Lower lobe of right lung (tissue), 2 donors: ENCODE data around the gene C1orf56. TPM values are rescaled to one million over a fixed set of nuclear protein-coding genes. Genes with fewer than 3 reads are reported as not detected.
A peak's percentile ranks its signal among the peaks of the same experiment; 100 is the strongest.

Experiments used
- ATAC-seq, 2 donors: fragments of 200-7000 bp; cut with Tn5 transposase; one replicate each; pipeline ENCODE4 v1.9.1; 2020 to 2022; ENCODE audit warnings: mild to moderate bottlenecking in 2 of 2, moderate library complexity in 2 of 2
- DNase-seq: peaks from one replicate; pipeline ENCODE4 v3.0.0-alpha.2; 2020
- H3K27ac ChIP-seq: fragments of 200-600 bp; one replicate; pipeline ENCODE4 v1.8.0; 2022
- H3K27me3 ChIP-seq: fragments of 200-600 bp; one replicate; pipeline ENCODE4 v1.8.0; 2022; ENCODE audit warnings: low read depth
- H3K36me3 ChIP-seq: fragments of 200-600 bp; one replicate; pipeline ENCODE4 v1.8.0; 2022; ENCODE audit warnings: mild to moderate bottlenecking
- H3K4me1 ChIP-seq: fragments of 200-600 bp; one replicate; pipeline ENCODE4 v1.8.0; 2022
- H3K4me3 ChIP-seq: fragments of 200-600 bp; one replicate; pipeline ENCODE4 v1.8.0; 2022; ENCODE audit warnings: mild to moderate bottlenecking
- H3K9me3 ChIP-seq: fragments of 200-600 bp; one replicate; pipeline ENCODE4 v1.8.0; 2022
- intact Hi-C: fragments of 100-400 bp; cut with DNase I; formaldehyde crosslinking; loops from one replicate; pipeline ENCODE4 v1.11.0; 2022
- total RNA-seq: library from RNA; stranded (reverse); fragmentation: NEBNext Ultra II Directional; extraction: Animal tissue kit (Norgen Biotek cat#: 25700); gene quantifications from one replicate; pipeline ENCODE4 v1.2.1, GENCODE V29; 2021
- TF ChIP-seq, protein P1 (sequence below): fragments of 200-600 bp; IDR thresholded peaks from one replicate; pipeline ENCODE4 v1.8.0; 2022; ENCODE audit warnings: antibody characterized with exemption, mild to moderate bottlenecking
- donor health status: DM: no; HTN: yes; CAD: no; lungs with severe emphysema.

The C1orf56 gene
- total RNA-seq, 1 donor from 2014 or later, result 4.8 TPM

DNA sequence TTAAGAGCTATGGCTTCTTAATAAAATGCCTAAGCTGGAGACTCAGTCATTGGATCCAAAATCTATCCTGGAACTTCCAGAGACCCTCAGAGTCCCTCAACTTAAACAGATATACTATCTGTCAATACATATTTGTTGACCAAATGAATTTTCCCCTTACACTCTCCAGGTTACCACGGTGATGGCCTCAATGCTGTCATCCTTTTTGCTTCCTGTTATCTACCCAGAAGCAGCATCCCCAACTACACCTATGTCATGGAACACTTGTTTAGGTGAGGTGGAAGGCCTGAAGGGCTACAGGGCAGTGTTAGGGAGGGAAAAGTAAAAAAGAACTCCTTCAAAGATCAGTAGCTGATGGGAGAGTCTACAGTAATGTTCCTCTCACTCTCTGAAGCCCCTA, 4.4 kb upstream of the C1orf56 start:
- no peaks in the 10 kb centered on the region for H3K9me3 ChIP-seq
- intact Hi-C loops, result no loop called here
- peaks cover 8% of the 10 kb centered on the region for H3K4me1 ChIP-seq
- TF ChIP-seq, protein P1, sequence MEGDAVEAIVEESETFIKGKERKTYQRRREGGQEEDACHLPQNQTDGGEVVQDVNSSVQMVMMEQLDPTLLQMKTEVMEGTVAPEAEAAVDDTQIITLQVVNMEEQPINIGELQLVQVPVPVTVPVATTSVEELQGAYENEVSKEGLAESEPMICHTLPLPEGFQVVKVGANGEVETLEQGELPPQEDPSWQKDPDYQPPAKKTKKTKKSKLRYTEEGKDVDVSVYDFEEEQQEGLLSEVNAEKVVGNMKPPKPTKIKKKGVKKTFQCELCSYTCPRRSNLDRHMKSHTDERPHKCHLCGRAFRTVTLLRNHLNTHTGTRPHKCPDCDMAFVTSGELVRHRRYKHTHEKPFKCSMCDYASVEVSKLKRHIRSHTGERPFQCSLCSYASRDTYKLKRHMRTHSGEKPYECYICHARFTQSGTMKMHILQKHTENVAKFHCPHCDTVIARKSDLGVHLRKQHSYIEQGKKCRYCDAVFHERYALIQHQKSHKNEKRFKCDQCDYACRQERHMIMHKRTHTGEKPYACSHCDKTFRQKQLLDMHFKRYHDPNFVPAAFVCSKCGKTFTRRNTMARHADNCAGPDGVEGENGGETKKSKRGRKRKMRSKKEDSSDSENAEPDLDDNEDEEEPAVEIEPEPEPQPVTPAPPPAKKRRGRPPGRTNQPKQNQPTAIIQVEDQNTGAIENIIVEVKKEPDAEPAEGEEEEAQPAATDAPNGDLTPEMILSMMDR, result no peak
- ATAC-seq (no peak), DNase-seq (no peak)
- H3K27me3 ChIP-seq, result no peaks in the 10 kb centered on the region
- H3K36me3 ChIP-seq, result no peaks in the 10 kb centered on the region
- H3K4me3 ChIP-seq, result no peak overlapping the region
- H3K27ac ChIP-seq, result no peak overlapping the region

DNA sequence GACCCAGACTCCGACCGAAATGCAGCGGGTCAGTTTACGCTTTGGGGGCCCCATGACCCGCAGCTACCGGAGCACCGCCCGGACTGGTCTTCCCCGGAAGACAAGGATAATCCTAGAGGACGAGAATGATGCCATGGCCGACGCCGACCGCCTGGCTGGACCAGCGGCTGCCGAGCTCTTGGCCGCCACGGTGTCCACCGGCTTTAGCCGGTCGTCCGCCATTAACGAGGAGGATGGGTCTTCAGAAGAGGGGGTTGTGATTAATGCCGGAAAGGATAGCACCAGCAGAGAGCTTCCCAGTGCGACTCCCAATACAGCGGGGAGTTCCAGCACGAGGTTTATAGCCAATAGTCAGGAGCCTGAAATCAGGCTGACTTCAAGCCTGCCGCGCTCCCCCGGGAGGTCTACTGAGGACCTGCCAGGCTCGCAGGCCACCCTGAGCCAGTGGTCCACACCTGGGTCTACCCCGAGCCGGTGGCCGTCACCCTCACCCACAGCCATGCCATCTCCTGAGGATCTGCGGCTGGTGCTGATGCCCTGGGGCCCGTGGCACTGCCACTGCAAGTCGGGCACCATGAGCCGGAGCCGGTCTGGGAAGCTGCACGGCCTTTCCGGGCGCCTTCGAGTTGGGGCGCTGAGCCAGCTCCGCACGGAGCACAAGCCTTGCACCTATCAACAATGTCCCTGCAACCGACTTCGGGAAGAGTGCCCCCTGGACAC, 534 bp downstream of the C1orf56 start:
- DNase-seq, result peak; percentile 77
- H3K27me3 ChIP-seq, result no peaks in the 10 kb centered on the region

DNA sequence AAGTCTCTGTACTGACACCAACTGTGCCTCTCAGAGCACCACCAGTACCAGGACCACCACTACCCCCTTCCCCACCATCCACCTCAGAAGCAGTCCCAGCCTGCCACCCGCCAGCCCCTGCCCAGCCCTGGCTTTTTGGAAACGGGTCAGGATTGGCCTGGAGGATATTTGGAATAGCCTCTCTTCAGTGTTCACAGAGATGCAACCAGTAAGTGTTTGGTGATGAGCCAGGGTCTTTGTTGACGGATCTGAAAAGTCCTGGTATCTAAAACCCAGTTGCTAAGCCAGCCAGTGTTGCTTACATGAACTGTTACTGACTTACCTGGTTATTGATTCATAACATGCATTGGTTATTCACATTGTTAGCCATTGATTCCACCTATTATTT, 1.1 kb downstream of the C1orf56 start:
- Histone ChIP-seq H3K9me3 (no peaks in the 10 kb centered on the region), H3K27ac (peak overlapping the region; percentile 76), H3K36me3 (peaks cover 27% of the 10 kb centered on the region), H3K27me3 (no peaks in the 10 kb centered on the region), H3K4me1 (peaks cover 21% of the 10 kb centered on the region), H3K4me3 (peak overlapping the region; percentile 83)
- DNase-seq (no peak), ATAC-seq (no peak)
- intact Hi-C loops, result no loop called here
- TF ChIP-seq, protein P1, result no peak

More for the DNA sequence above, 534 bp downstream of the C1orf56 start:
- peaks cover 21% of the 10 kb centered on the region for H3K4me1 ChIP-seq
- H3K36me3 ChIP-seq, result peaks cover 22% of the 10 kb centered on the region
- peak overlapping the region; percentile 83 for H3K4me3 ChIP-seq
- ATAC-seq, result peak; percentile 85 to 90
- intact Hi-C loops, result no loop called here
- H3K27ac ChIP-seq, result peak overlapping the region; percentile 76
- TF ChIP-seq, protein P1, result peak; percentile 50
- no peaks in the 10 kb centered on the region for H3K9me3 ChIP-seq

DNA sequence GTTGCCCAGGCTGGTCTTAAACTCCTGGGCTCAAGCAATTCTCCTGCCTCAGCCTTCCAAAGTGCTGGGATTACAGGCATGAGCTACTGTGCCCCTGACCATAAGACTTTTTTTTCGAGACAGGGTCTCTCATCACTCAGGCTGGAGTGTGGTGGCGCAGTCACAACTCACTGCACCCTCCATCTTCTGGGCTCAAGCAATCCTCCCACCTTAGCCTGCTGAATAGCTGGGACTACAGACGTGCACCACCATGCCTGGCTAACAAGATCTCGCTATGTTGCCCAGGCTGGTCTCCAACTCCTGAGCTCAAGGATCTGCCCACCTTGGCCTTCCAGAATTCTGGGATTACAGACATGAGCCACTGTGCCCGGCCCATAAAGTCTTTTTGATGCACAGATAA, 1.9 kb downstream of the C1orf56 start:
- peaks cover 21% of the 10 kb centered on the region for H3K4me1 ChIP-seq
- intact Hi-C loops, result no loop called here
- H3K27me3 ChIP-seq, result no peaks in the 10 kb centered on the region
- TF ChIP-seq, protein P1, result no peak
- H3K36me3 ChIP-seq, result peaks cover 36% of the 10 kb centered on the region
- no peak overlapping the region for H3K4me3 ChIP-seq
- ATAC-seq (no peak), DNase-seq (no peak)
- H3K9me3 ChIP-seq, result no peaks in the 10 kb centered on the region
- H3K27ac ChIP-seq, result peak overlapping the region; percentile 18

DNA sequence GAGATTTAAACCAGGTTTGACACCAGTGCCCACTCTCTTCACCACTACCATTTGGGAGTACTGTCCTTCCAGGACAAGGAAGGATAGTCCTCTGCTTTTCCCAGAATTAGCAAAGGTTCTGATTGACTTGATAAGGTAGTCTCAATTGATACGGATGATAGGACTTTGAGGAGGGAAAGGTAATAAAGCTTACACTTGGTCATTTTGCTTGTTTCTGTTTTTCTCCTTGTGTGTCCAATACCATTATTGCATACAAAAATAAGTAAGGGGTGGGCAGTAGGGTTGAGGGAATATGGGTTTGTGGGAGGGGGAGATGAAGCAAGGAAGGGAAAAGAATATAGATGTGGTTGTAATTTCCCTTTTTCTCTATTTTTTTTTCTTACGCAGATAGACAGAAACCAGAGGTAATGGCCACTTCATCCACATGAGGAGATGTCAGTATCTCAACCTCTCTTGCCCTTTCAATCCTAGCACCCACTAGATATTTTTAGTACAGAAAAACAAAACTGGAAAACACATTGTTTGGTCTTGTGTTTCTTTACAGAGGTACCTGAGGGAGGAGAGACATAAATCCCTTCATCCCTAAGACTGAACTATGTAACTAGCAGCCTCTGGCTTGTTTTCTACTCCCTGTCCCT, 2.6 kb downstream of the C1orf56 start:
- DNase-seq (no peak), ATAC-seq (no peak)
- TF ChIP-seq, protein P1, result no peak
- Histone ChIP-seq H3K4me1 (peaks cover 26% of the 10 kb centered on the region), H3K27ac (no peak overlapping the region), H3K27me3 (no peaks in the 10 kb centered on the region), H3K4me3 (no peak overlapping the region), H3K9me3 (no peaks in the 10 kb centered on the region), H3K36me3 (peaks cover 43% of the 10 kb centered on the region)
- intact Hi-C loops, result no loop called here
